ENCODE measurements around the gene GPD1. TPM values are rescaled to one million over a fixed set of nuclear protein-coding genes. Genes with fewer than 3 reads are reported as not detected.
"Not testable (repeated sequence)": the region's sequence is repeated elsewhere in the genome, so short reads cannot be mapped to it uniquely, and the experiment has no call there.

The GPD1 gene
- total RNA-seq, 1 donor from 2014 or later: 2.0 TPM

GRCh38 chr12:50081096-50081808, 22.6 kb upstream of the GPD1 start:
- H3K9me3 Mint-ChIP-seq (ENCODE audit: low read depth): no peaks in the 10 kb centered on the region
- H3K4me1 Mint-ChIP-seq (ENCODE audit: low read depth): peaks cover 11% of the 10 kb centered on the region
- H3K27ac Mint-ChIP-seq: no peak overlapping the region
- peaks cover 11% of the 10 kb centered on the region for H3K27me3 Mint-ChIP-seq
- no peaks in the 10 kb centered on the region for H3K36me3 Mint-ChIP-seq (ENCODE audit: insufficient read depth)
- DNase-seq (ENCODE audit: low spot score, unreplicated experiment): no peak
- no peak for TF ChIP-seq CTCF (IDR thresholded peaks at IDR 0.05; ENCODE audit: unreplicated experiment)
- H3K4me3 Mint-ChIP-seq (ENCODE audit: low read depth): no peak overlapping the region

- Mint-ChIP-seq H3K36me3 (ENCODE audit: insufficient read depth) (peaks cover 2% of the 10 kb centered on the region), H3K4me3 (ENCODE audit: low read depth) (no peak overlapping the region), H3K4me1 (ENCODE audit: low read depth) (peaks cover 12% of the 10 kb centered on the region), H3K9me3 (ENCODE audit: low read depth) (no peaks in the 10 kb centered on the region), H3K27me3 (peaks cover 11% of the 10 kb centered on the region), H3K27ac (peak overlapping the region; percentile 1)
- TF ChIP-seq CTCF (IDR thresholded peaks at IDR 0.05; ENCODE audit: unreplicated experiment): no peak
- no peak for DNase-seq (ENCODE audit: low spot score, unreplicated experiment)
Observed at GRCh38 chr12:50082644-50083043, 21.2 kb upstream of the GPD1 start.

- no peak for TF ChIP-seq CTCF (IDR thresholded peaks at IDR 0.05; ENCODE audit: unreplicated experiment)
- DNase-seq (ENCODE audit: low spot score, unreplicated experiment): no peak
- H3K9me3 Mint-ChIP-seq (ENCODE audit: low read depth): no peaks in the 10 kb centered on the region
- H3K36me3 Mint-ChIP-seq (ENCODE audit: insufficient read depth): peaks cover 6% of the 10 kb centered on the region
- peak overlapping the region; percentile 67 for H3K4me3 Mint-ChIP-seq (ENCODE audit: low read depth)
- peaks cover 14% of the 10 kb centered on the region for H3K4me1 Mint-ChIP-seq (ENCODE audit: low read depth)
- peak overlapping the region; percentile 23 for H3K27ac Mint-ChIP-seq
- peaks cover 11% of the 10 kb centered on the region for H3K27me3 Mint-ChIP-seq
Observed at GRCh38 chr12:50083301-50083700, 20.5 kb upstream of the GPD1 start.

GRCh38 chr12:50084409-50084774, 19.4 kb upstream of the GPD1 start:
- Mint-ChIP-seq H3K4me1 (ENCODE audit: low read depth) (peaks cover 15% of the 10 kb centered on the region), H3K36me3 (ENCODE audit: insufficient read depth) (peaks cover 13% of the 10 kb centered on the region), H3K4me3 (ENCODE audit: low read depth) (peak overlapping the region; percentile 94), H3K27ac (peak overlapping the region; percentile 97), H3K27me3 (peaks cover 11% of the 10 kb centered on the region)
- DNase-seq (ENCODE audit: low spot score, unreplicated experiment); H3K9me3 Mint-ChIP-seq (ENCODE audit: low read depth): not testable (repeated sequence)

- Mint-ChIP-seq H3K4me1 (ENCODE audit: low read depth) (peaks cover 15% of the 10 kb centered on the region), H3K4me3 (ENCODE audit: low read depth) (peak within 1 kb of the TSS; percentile 94), H3K36me3 (ENCODE audit: insufficient read depth) (peaks cover 14% of the 10 kb centered on the region), H3K9me3 (ENCODE audit: low read depth) (no peaks in the 10 kb centered on the region), H3K27ac (peak within 1 kb of the TSS; percentile 98), H3K27me3 (peaks cover 9% of the 10 kb centered on the region)
- TF ChIP-seq CTCF (IDR thresholded peaks at IDR 0.05; ENCODE audit: unreplicated experiment): peak; percentile 56
- peak; percentile 86 for DNase-seq (ENCODE audit: low spot score, unreplicated experiment)
Observed at GRCh38 chr12:50084775-50085614, 18.8 kb upstream of the GPD1 start, which contains the start of gene SMARCD1. Gene SMARCD1 (plus strand): TSS chr12:50085342. CDS start chr12:50085370, 28 bp downstream.
